ENCODE measurements around the gene TMEM89. TPM values are rescaled to one million over a fixed set of nuclear protein-coding genes. Genes with fewer than 3 reads are reported as not detected.

The TMEM89 gene
- total and polyA plus RNA-seq, 5 donors from 2014 or later = not detected

DNA sequence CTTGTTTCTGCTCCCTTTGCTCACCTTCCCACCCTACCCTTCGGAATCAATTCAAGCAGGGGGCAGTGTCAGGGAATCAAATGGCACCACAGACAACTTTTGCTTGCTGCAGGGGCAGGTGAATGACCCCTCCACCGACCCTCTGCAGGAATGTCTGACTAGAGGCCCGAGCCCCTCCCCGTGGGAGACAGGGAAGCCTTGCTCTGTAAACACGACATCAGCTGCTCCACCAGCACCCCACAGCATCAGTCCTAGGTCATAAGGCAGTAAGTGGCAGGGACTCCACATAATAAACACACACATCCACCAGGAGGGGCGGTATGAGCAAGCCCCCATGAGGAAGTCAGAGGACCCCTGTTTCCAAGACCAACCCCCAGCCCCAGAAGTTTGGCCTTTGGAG is 15.7 kb upstream of the TMEM89 start:
- ATAC-seq (ENCODE audit: low read depth in 2 of 2) = no peak
- H3K36me3 ChIP-seq (ENCODE audit: control insufficient read depth, insufficient read depth, low read length) = no peaks in the 10 kb centered on the region
- peaks cover 26% of the 10 kb centered on the region for H3K4me1 ChIP-seq (ENCODE audit: control insufficient read depth, insufficient read depth, low read length, poor library complexity, severe bottlenecking)
- no peaks in the 10 kb centered on the region for H3K9me3 ChIP-seq (ENCODE audit: control insufficient read depth in 2 of 2, low read length in 2 of 2)
- H3K27me3 ChIP-seq (ENCODE audit: control insufficient read depth, insufficient read depth, low read length) = no peaks in the 10 kb centered on the region
- Mint-ChIP-seq H3K4me3 (peak overlapping the region; percentile 52 to 91 (median 88)), H3K4me1 (peaks cover 0 to 32% (median 21%) of the 10 kb centered on the region in 4 donors), H3K27me3 (no peaks in the 10 kb centered on the region), H3K36me3 (peaks cover 5% of the 10 kb centered on the region), H3K9me3 (no peaks in the 10 kb centered on the region), H3K27ac (peak overlapping the region in 2 of 3 donors; percentile 20)
- H3K27ac ChIP-seq (ENCODE audit: insufficient read depth, low read length, poor library complexity, severe bottlenecking) = no peak overlapping the region
- DNase-seq = no peak
- no peak overlapping the region for H3K4me3 ChIP-seq (ENCODE audit: low read depth, low read length)

DNA sequence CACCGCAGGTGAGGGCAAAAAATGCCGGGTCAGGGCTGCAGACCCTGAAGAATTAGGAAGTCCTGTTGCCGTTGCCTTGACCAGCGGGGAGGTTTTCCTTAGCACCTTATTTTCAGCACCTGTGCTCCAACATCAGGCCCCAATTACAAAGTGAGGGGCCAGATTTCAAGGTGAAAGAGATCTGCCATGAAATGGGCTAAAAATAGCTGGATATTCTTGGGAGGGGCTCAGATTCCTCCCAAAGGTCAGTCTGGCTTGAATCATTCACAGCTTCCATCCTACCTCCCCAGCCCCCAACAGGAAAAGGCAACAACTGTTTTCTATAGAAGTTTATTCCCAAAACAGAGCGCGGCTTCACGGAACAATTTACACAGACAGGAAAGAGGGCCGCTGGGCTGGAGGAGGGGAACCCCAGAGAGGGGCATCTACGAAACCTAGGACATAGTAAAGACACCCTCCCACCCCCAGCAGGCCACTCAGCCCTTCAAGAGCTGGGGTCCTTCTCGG is 14.6 kb upstream of the TMEM89 start:
- ATAC-seq (ENCODE audit: low read depth in 2 of 2) (no peak), DNase-seq (no peak)
- H3K27ac Mint-ChIP-seq = peak overlapping the region in 2 of 3 donors; percentile 46 to 78

DNA sequence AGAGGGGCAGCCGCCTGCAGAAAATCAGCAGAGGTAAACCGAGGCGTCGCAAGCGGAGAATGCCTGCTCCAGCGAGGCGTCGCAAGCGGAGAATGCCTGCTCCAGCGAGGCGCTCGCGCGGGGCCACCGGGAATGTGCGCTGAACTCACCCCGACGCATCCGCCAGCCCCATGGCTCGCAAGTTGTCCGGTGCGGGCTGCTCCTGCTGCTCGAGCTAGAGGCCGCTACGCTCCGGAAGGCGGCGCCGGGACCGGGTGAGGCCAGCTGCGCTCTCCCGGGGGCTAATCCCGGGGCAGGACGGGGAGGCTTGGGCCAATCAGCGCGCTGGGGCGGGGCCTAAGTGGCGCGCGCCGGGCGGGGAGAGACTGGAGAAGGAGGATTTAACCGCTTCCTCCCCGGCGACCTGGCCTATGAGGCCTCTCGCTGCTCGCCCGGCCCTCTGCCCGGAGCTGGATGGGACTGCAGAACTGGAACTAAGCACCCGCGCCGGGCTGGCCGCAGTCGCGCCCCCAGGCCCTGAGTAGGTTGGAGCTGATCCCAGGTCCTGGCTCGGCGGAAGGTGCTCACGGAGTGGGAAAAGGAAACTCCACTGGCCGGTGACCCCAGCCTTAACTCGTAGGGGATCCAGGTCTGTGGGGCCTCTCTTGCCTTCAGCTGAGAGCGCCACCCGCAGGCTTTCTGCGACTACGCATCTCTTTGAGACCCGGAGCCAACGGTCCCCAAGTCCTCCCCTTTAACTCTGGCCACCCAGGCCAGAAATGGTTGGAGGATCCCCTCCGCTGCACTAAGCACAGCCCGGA is 13.9 kb upstream of the TMEM89 start, which contains the start of gene SLC26A6:
Gene SLC26A6, minus strand, starts transcription at position 240 of the 800 bp plus-strand sequence. Its CDS starts 68 bp downstream, at position 172.
- no peaks in the 10 kb centered on the region for H3K27me3 Mint-ChIP-seq
- peak within 1 kb of the TSS; percentile 88 to 91 (median 90) for H3K4me3 Mint-ChIP-seq
- Histone ChIP-seq H3K4me1 (ENCODE audit: control insufficient read depth, insufficient read depth, low read length, poor library complexity, severe bottlenecking) (peaks cover 26% of the 10 kb centered on the region), H3K9me3 (ENCODE audit: control insufficient read depth in 2 of 2, low read length in 2 of 2) (no peaks in the 10 kb centered on the region), H3K27me3 (ENCODE audit: control insufficient read depth, insufficient read depth, low read length) (no peaks in the 10 kb centered on the region), H3K4me3 (ENCODE audit: low read depth, low read length) (peak within 1 kb of the TSS; percentile 69), H3K27ac (ENCODE audit: insufficient read depth, low read length, poor library complexity, severe bottlenecking) (peak within 1 kb of the TSS; percentile 33), H3K36me3 (ENCODE audit: control insufficient read depth, insufficient read depth, low read length) (peaks cover 3% of the 10 kb centered on the region)
- ATAC-seq (ENCODE audit: low read depth in 2 of 2) (peak; percentile 95 to 96), DNase-seq (peak; percentile 86 to 96 (median 91))
- peaks cover 0 to 36% (median 21%) of the 10 kb centered on the region in 4 donors for H3K4me1 Mint-ChIP-seq
- H3K9me3 Mint-ChIP-seq = no peaks in the 10 kb centered on the region
- H3K36me3 Mint-ChIP-seq = peaks cover 5% of the 10 kb centered on the region
- H3K27ac Mint-ChIP-seq = peak within 1 kb of the TSS; percentile 52 to 78 (median 67)

More for the DNA sequence above, 14.6 kb upstream of the TMEM89 start:
- H3K27ac ChIP-seq (ENCODE audit: insufficient read depth, low read length, poor library complexity, severe bottlenecking) = no peak overlapping the region
- Mint-ChIP-seq H3K4me3 (peak overlapping the region; percentile 88 to 91 (median 90)), H3K27me3 (no peaks in the 10 kb centered on the region), H3K9me3 (no peaks in the 10 kb centered on the region), H3K36me3 (peaks cover 5% of the 10 kb centered on the region), H3K4me1 (peaks cover 0 to 36% (median 21%) of the 10 kb centered on the region in 4 donors)
- H3K27me3 ChIP-seq (ENCODE audit: control insufficient read depth, insufficient read depth, low read length) = no peaks in the 10 kb centered on the region
- no peaks in the 10 kb centered on the region for H3K36me3 ChIP-seq (ENCODE audit: control insufficient read depth, insufficient read depth, low read length)
- H3K9me3 ChIP-seq (ENCODE audit: control insufficient read depth in 2 of 2, low read length in 2 of 2) = no peaks in the 10 kb centered on the region
- peak overlapping the region; percentile 68 for H3K4me3 ChIP-seq (ENCODE audit: low read depth, low read length)
- peaks cover 26% of the 10 kb centered on the region for H3K4me1 ChIP-seq (ENCODE audit: control insufficient read depth, insufficient read depth, low read length, poor library complexity, severe bottlenecking)

DNA sequence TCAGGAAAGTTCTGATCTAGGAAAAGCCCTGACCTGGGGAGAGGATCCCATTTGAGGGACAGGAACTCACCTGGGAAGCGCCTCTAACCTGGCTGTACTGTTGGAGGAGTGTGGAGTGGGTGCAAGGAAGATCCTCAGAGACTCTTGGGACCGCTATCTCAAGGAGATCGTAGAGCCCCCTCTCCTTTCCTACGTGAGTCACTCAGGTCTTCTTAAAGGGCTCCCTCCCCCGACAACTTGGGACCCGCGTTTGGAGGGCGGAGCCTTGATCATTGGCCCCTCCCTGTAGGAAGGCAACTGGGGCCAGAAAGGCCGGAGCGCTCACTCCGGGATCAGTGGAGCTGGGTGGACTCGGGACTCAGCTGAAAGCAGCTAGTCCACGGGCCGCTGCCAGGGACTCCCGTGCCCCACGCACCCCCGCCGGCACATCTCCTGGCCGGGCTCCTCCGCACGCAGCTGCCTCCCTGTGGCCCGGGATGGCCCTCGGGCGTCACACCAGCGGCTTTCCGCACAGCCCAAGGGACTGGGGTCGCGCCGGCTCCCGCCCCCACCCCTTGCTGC is 13.2 kb upstream of the TMEM89 start:
- ATAC-seq (ENCODE audit: low read depth in 2 of 2) = peak; percentile 12 to 19
- Histone ChIP-seq H3K36me3 (ENCODE audit: control insufficient read depth, insufficient read depth, low read length) (peaks cover 5% of the 10 kb centered on the region), H3K9me3 (ENCODE audit: control insufficient read depth in 2 of 2, low read length in 2 of 2) (no peaks in the 10 kb centered on the region), H3K4me3 (ENCODE audit: low read depth, low read length) (peak overlapping the region; percentile 69), H3K27me3 (ENCODE audit: control insufficient read depth, insufficient read depth, low read length) (no peaks in the 10 kb centered on the region), H3K4me1 (ENCODE audit: control insufficient read depth, insufficient read depth, low read length, poor library complexity, severe bottlenecking) (peaks cover 26% of the 10 kb centered on the region), H3K27ac (ENCODE audit: insufficient read depth, low read length, poor library complexity, severe bottlenecking) (peak overlapping the region; percentile 33)
- peak; percentile 3 to 60 (median 44) for DNase-seq
- Mint-ChIP-seq H3K4me1 (peaks cover 0 to 36% (median 22%) of the 10 kb centered on the region in 4 donors), H3K36me3 (peaks cover 9% of the 10 kb centered on the region), H3K27me3 (no peaks in the 10 kb centered on the region), H3K9me3 (no peaks in the 10 kb centered on the region), H3K4me3 (peak overlapping the region; percentile 88 to 91 (median 90)), H3K27ac (peak overlapping the region in 2 of 3 donors; percentile 49 to 52)

DNA sequence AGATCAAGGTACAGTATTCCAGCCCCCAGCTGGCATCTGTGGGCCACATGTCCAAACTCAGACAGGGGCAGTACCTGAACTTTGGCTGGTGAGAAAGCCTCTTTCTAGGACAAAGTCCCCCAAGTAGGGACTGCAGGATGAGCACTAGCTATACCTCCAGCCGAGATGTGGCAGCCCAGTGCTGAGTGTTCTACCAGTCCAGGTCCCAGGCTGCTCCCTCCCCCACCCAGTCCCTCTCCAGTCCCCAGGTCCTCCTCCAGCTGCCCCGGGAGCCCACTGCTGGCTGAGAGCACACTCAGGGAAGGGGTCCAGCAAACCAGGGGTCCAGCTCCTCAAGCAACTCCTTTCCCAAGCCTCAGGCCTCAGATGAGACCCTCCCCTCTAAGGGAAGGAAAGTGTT is 12.2 kb upstream of the TMEM89 start:
- peak overlapping the region in 2 of 3 donors; percentile 65 to 66 for H3K27ac Mint-ChIP-seq
- H3K9me3 ChIP-seq (ENCODE audit: control insufficient read depth in 2 of 2, low read length in 2 of 2) = no peaks in the 10 kb centered on the region

DNA sequence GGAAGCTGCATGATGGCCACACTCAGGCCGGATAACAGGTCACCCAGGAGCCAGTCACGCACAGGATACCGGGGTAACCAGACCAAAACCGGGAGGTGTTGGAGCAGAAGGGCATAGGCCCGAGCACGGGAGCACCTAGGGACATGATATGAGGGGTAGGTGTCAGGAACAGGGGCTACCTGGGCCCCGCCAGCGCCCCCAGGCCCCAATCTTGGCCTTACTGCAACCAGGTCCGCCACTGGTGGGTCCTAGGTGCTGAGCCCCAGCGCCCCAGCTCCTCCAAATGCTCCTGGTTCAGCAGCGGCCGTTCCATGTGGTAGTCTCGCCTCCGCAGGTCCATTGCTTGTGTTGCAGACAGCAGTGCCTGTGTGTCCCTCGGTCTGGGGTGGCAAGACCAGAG is 11.7 kb upstream of the TMEM89 start:
- Mint-ChIP-seq H3K4me3 (peak overlapping the region in 3 of 4 donors; percentile 10 to 91 (median 55)), H3K27ac (peak overlapping the region in 2 of 3 donors; percentile 65 to 66), H3K9me3 (no peaks in the 10 kb centered on the region), H3K36me3 (peaks cover 20% of the 10 kb centered on the region), H3K27me3 (no peaks in the 10 kb centered on the region), H3K4me1 (peaks cover 0 to 32% (median 17%) of the 10 kb centered on the region in 4 donors)
- H3K27me3 ChIP-seq (ENCODE audit: control insufficient read depth, insufficient read depth, low read length) = no peaks in the 10 kb centered on the region
- peaks cover 9% of the 10 kb centered on the region for H3K36me3 ChIP-seq (ENCODE audit: control insufficient read depth, insufficient read depth, low read length)
- H3K27ac ChIP-seq (ENCODE audit: insufficient read depth, low read length, poor library complexity, severe bottlenecking) = no peak overlapping the region
- peaks cover 26% of the 10 kb centered on the region for H3K4me1 ChIP-seq (ENCODE audit: control insufficient read depth, insufficient read depth, low read length, poor library complexity, severe bottlenecking)
- no peak overlapping the region for H3K4me3 ChIP-seq (ENCODE audit: low read depth, low read length)
- ATAC-seq (ENCODE audit: low read depth in 2 of 2) (no peak), DNase-seq (no peak)
- H3K9me3 ChIP-seq (ENCODE audit: control insufficient read depth in 2 of 2, low read length in 2 of 2) = no peaks in the 10 kb centered on the region

More for the DNA sequence above, 12.2 kb upstream of the TMEM89 start:
- Histone ChIP-seq H3K27me3 (ENCODE audit: control insufficient read depth, insufficient read depth, low read length) (no peaks in the 10 kb centered on the region), H3K27ac (ENCODE audit: insufficient read depth, low read length, poor library complexity, severe bottlenecking) (no peak overlapping the region), H3K4me3 (ENCODE audit: low read depth, low read length) (no peak overlapping the region), H3K36me3 (ENCODE audit: control insufficient read depth, insufficient read depth, low read length) (peaks cover 5% of the 10 kb centered on the region), H3K4me1 (ENCODE audit: control insufficient read depth, insufficient read depth, low read length, poor library complexity, severe bottlenecking) (peaks cover 26% of the 10 kb centered on the region)
- peaks cover 16% of the 10 kb centered on the region for H3K36me3 Mint-ChIP-seq
- ATAC-seq (ENCODE audit: low read depth in 2 of 2) (no peak), DNase-seq (no peak)
- H3K9me3 Mint-ChIP-seq = no peaks in the 10 kb centered on the region
- H3K27me3 Mint-ChIP-seq = no peaks in the 10 kb centered on the region
- H3K4me3 Mint-ChIP-seq = peak overlapping the region; percentile 11 to 91 (median 20)
- H3K4me1 Mint-ChIP-seq = peaks cover 0 to 33% (median 18%) of the 10 kb centered on the region in 4 donors

DNA sequence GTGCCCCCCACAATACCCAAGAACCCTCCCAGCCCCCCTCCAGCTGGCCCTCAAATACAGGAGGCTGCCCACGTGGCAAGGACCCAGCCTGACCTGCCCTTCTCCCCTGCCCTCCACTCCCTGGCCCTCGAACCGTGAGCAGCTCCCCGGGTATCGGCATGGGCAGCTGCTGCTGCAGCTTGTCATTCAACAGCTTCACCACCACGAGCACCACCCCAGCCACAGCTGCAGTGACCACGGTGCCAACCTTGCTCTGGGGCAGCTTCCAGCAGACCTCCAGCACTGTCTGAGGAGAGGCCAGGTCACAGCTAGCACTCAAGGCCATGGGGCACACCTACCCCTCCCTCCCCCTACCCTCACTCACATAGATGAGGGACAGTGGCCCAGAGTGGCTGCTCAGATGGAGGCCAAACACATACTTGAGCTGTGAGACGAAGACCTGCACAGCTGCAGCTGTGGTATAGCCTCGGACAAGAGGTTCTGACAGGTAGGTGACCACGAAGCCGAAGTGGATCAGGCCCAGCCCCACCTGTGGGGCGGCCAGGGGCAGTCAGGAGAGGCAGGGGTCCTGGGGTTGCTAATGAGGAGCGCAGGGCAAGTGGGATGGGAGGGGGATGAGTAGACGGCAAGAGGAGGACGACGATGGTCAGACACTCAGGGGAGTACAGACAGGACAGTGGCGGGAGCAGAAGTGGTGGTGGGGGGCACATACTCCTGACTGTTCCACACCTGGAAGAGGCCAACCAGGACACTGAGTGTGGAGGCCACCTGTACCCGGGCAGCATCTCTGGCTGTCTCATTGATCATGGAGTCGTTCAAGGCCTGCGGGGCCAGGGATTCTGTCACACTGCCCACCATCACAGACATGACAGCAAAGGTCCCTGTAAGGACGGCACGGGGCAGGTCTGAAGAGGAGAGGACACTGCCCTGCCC is 10.2 kb upstream of the TMEM89 start:
- peaks cover 26% of the 10 kb centered on the region for H3K4me1 ChIP-seq (ENCODE audit: control insufficient read depth, insufficient read depth, low read length, poor library complexity, severe bottlenecking)
- Mint-ChIP-seq H3K27ac (peak overlapping the region in 1 of 3 donors; percentile 18), H3K4me1 (peaks cover 0 to 31% (median 16%) of the 10 kb centered on the region in 4 donors), H3K27me3 (no peaks in the 10 kb centered on the region), H3K36me3 (peaks cover 32% of the 10 kb centered on the region), H3K9me3 (no peaks in the 10 kb centered on the region), H3K4me3 (no peak overlapping the region)
- H3K9me3 ChIP-seq (ENCODE audit: control insufficient read depth in 2 of 2, low read length in 2 of 2) = no peaks in the 10 kb centered on the region
- peaks cover 15% of the 10 kb centered on the region for H3K36me3 ChIP-seq (ENCODE audit: control insufficient read depth, insufficient read depth, low read length)
- DNase-seq (no peak), ATAC-seq (ENCODE audit: low read depth in 2 of 2) (no peak)
- no peak overlapping the region for H3K27ac ChIP-seq (ENCODE audit: insufficient read depth, low read length, poor library complexity, severe bottlenecking)
- H3K27me3 ChIP-seq (ENCODE audit: control insufficient read depth, insufficient read depth, low read length) = no peaks in the 10 kb centered on the region
- H3K4me3 ChIP-seq (ENCODE audit: low read depth, low read length) = no peak overlapping the region

Data from CD4-positive, CD25-positive, alpha-beta regulatory T cell (primary cell).